NCI-H460 (cell line): Measurements from ENCODE around the gene KIAA1217. TPM values are rescaled to one million over a fixed set of nuclear protein-coding genes. Genes with fewer than 3 reads are reported as not detected.

Experiments used
- DNase-seq: peaks from one replicate; pipeline ENCODE4 v3.0.0-alpha.2; 2016; ENCODE audit warnings: low read depth; ENCODE audit errors: extremely low read depth
- total RNA-seq: library from RNA; depleted of rRNA; stranded (reverse); fragments of >200 nt; shearing (Covaris generic); gene quantifications from 2 replicates; pipeline ENCODE4 v1.2.3, GENCODE V29; 2014

The KIAA1217 gene
- total RNA-seq, 1 experiment from 2014 or later = 3.5 TPM

DNA sequence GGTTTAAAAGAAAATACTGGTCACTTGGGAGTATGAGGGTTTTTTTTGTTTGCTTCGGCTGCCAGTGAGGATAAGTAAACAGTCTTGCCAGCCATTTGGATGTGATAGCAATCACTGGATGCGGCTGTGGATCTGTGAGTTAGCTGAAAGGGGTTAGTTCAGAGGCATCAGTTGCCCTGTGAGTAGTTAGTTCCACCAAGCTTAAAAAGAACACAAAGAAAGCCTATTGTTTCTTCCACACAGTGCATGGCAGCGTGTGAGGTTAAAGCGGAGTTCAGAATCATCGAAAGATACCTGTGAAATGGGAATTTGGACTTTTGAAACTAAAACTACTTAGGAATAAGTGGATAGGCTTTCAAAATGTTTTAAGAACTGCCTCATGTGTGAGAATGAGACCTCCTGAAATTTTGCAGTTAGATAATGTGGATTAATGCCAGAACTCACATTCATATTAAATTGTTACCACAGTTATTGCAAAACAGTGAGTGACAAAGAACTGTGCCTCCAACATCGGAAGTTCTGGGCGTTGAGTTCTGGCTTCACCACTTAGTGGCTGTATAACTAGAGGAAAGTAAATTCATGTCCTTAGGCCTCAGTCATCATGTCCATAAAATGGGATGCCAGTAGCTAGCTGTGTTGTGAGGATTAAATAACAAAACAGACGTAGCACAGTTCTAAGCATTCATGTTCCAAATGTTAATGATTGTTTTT is 31.3 kb downstream of the KIAA1217 start:
- DNase-seq = no peak

- DNase-seq = no peak
Observed at GRCh38 chr10:24241536-24242040, 32.6 kb downstream of the KIAA1217 start.

GRCh38 chr10:24242562-24242961 is 33.6 kb downstream of the KIAA1217 start:
- DNase-seq = no peak

GRCh38 chr10:24246365-24246764 is 37.4 kb downstream of the KIAA1217 start:
- no peak for DNase-seq

- no peak for DNase-seq
Observed at GRCh38 chr10:24247841-24248240, 38.9 kb downstream of the KIAA1217 start.

DNA sequence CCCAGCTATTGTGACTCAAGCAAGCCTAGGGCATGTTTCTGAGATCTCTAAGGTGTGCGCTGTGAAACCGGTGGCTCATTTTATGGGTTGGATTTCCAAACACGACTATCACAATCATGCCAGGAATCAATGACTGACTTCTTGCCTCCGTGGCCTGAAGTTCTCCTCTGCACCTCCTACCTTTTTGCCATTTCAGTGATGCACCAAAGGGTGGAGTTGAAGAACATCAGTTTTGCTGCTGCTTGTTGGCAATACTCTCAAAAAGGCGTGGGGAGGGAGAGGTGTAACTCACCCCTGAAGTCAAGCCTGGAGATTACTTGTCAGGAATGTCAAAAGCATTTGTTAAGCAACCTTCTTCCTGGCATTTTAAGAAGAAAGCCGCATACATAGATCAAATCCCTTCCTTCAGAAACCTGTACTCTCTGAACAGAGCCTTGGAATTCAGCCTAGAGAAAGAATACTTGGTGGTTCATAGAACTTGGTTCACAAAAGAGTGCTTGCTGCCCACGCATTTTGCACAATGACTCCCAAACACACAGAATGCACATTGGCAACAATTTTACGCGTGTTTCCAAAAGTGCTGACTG is 41.0 kb downstream of the KIAA1217 start:
- no peak for DNase-seq

DNA sequence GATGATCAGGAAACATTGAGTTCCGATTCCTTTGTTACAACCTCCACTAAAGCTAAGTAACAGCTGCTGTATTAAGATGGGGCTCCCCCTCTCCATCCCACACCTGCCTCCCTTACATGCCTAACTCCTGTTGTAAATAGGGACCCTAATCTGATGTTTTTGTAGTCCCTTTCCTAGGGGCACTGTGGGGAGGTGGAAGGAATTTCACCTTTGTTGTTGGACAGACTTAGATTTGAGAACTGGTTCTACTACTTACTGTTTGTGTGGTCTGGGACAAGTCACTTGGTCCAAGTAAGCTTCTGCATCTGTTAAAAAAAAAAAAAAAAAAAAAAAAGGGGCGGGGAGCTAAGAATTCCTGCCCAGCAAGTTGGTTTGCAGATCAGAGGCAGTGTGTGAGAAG is 42.6 kb downstream of the KIAA1217 start:
- DNase-seq = no peak

DNA sequence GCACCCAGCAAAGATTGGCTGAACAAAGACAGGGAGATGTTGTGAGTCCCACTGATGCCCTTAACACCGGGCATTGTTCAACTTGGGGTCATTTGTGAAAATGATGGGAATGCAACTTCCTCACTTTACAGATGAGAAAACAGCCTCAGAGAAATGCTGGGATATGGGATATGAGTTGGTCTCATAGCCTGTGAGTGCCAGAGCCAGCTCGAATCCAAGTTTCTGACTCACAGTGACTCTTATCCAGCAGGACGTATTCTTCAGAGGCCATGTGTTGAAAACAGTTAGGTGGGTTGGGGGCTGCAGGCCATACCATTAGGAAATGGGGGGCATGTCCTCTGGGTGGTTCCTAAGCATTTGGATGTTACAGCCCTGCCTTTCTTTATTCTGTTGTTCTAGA is 45.2 kb downstream of the KIAA1217 start:
- no peak for DNase-seq

DNA sequence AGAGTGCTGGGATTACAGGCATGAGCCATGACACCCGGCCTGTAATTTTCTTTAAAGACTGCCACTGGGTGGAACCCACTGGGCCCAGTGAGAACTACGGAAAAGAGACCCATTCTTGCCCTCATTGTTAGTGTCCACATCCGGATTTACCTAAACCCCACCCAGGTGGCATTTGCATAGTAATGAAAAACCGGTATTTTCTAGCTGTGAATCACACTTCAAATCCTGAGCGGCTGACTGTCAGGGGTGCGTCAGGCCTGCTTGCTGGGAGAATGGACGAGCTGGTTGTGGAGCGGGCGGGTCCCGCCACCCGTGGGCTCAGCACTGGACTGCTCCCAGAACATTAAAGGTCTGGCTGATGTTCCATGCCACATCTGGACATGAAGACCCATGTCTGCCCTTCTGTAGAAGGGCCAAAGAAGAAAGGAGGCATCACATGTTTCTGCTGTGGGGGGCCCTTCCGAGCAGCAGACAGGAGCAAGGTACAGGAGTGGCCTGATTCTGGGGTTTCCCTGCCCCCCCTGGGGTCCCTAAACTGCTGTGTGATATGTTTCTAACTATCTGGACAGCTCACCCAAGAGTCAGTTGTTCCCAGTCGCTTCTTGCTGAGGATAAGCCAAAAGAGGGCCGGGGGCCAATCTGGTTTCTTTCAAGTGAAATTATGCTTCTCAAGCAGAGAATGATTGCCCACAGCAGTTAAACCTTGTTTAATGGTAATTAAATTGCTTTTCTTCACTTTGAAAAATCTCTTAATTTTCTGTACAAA is 46.4 kb downstream of the KIAA1217 start:
- DNase-seq = no peak

GRCh38 chr10:24255881-24256311 is 47.0 kb downstream of the KIAA1217 start:
- no peak for DNase-seq

GRCh38 chr10:24256619-24257107 is 47.7 kb downstream of the KIAA1217 start:
- DNase-seq = no peak

- DNase-seq = no peak
Observed at GRCh38 chr10:24257588-24257987, 48.6 kb downstream of the KIAA1217 start.

DNA sequence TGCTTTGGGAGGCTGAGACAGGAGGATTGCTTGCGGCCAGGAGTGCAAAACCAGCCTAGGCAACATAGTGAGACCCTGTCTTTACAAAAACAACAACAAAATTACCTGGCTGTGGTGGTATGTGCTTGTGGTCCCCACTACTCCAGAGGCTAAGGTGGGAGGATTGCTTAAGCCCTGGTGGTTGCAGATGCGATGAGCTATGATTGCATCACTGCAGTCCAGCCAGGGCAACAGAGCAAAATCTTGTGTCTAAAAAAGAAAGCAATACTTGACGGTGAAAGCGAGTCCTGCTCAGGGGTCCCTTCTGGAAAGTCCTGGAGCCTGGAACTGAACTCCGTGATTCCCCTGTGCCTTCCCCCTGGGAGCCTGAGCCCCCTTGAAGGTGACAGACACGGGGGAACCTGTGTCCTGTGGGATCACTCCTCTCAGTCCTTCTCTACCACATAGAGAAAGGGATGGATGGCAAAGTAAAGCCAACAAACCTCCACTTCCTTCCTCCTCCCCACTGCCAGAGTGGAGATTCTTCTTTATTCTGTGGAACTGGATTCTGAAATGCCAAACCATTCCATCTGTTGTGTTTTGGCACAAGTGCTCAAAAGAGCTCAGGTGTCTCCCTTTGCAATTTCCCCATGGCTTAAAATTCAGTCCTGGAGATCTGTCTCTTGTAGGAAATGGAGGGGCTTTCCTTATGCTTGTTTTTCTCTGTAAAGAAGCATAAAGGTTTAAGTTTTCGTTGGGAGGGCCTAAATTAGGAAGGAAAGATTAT is 50.6 kb downstream of the KIAA1217 start:
- no peak for DNase-seq

GRCh38 chr10:24261627-24262026 is 52.7 kb downstream of the KIAA1217 start:
- DNase-seq = no peak

DNA sequence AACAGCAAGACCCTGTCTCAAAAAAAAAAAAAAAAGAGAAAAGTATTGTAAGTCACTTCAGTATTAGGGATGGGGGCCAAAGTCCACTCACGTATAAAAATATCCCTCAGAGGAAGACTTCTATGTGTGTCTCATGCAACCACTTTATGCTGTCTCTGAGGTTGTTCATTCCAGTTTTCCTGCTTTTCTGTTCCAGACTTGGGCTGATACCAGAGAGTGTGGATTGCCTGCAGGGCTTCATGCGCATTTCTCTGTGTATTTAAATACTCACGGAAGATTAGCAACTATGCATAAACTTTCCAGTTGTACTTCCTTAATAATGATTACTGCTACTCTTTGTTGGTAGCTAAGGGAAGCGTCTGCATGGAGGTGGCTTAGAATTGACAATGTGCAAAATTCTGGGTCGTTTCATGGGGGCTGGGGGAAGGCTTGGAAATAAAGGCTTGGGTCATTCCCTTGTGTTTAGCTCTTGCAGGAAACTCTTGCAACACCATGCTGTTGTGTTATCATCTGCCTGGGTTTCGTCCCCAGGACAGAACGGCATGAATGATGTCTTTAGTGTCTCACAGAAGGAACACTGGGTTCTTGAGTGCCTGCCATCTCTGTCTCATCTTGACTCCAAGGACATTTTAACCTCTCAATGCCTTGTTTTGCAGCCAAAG is 54.1 kb downstream of the KIAA1217 start:
- no peak for DNase-seq

GRCh38 chr10:24269476-24269875 is 60.5 kb downstream of the KIAA1217 start:
- no peak for DNase-seq

- no peak for DNase-seq
Observed at GRCh38 chr10:24272374-24272773, 63.4 kb downstream of the KIAA1217 start.

DNA sequence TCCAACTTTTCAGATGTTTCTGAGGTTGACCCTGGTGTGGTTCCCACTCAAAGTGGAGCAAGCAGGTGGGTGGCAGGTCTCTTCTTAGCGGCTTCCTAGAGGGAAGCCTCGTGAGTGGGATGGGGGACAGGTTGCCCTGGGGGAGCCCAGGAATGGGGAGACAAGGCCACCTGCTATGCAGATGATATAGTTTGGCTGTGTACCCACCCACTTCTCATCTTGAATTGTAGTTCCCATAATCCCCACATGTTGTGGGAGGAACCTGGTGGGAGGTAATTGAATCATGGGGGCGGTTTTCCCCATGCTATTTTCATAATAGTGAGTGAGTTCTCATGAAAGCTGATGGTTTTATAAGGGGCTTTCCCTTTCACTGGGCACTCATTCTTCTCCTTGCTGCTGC is 68.3 kb downstream of the KIAA1217 start:
- no peak for DNase-seq

GRCh38 chr10:24277771-24278170 is 68.8 kb downstream of the KIAA1217 start:
- no peak for DNase-seq
